Effector memory CD4-positive, alpha-beta T cell (primary cell): ENCODE data around the gene CD164L2.
A peak's percentile ranks its signal among the peaks of the same experiment; 100 is the strongest.

Experiments used
- DNase-seq, 3 donors: peaks; one replicate each; pipeline ENCODE4 v3.0.0-alpha.2; 2020
- H3K27ac ChIP-seq: 2 replicates; pipeline ENCODE4 v1.7.0; 2013; ENCODE audit warnings: mild to moderate bottlenecking, low read length, moderate library complexity; ENCODE audit not compliant: insufficient read depth, poor library complexity, severe bottlenecking
- H3K27me3 ChIP-seq: replicated peaks from 2 replicates; pipeline ENCODE4 v1.7.0; 2013; ENCODE audit warnings: mild to moderate bottlenecking, low read length; ENCODE audit not compliant: insufficient read depth, control insufficient read depth, poor library complexity, severe bottlenecking
- H3K36me3 ChIP-seq: 2 replicates; pipeline ENCODE4 v1.7.0; 2013; ENCODE audit warnings: mild to moderate bottlenecking, low read length, moderate library complexity; ENCODE audit not compliant: control insufficient read depth, insufficient read depth
- H3K4me1 ChIP-seq: 2 replicates; pipeline ENCODE4 v1.7.0; 2013; ENCODE audit warnings: low read length, mild to moderate bottlenecking; ENCODE audit not compliant: control insufficient read depth, insufficient read depth, poor library complexity, severe bottlenecking
- H3K4me3 ChIP-seq: 2 replicates; pipeline ENCODE4 v1.7.0; 2013; ENCODE audit warnings: low read length, low read depth, mild to moderate bottlenecking; ENCODE audit not compliant: insufficient read depth, poor library complexity, severe bottlenecking
- H3K9me3 ChIP-seq: 2 replicates; pipeline ENCODE4 v1.7.0; 2013; ENCODE audit warnings: mild to moderate bottlenecking, low read length, moderate library complexity; ENCODE audit not compliant: control insufficient read depth

Gene CD164L2

GRCh38 chr1:27357281-27358037, 25.7 kb downstream of the CD164L2 start:
- H3K4me1 ChIP-seq = peaks cover 35% of the 10 kb centered on the region
- peak overlapping the region; percentile 59 for H3K27ac ChIP-seq
- peaks cover 11% of the 10 kb centered on the region for H3K36me3 ChIP-seq
- H3K9me3 ChIP-seq = no peaks in the 10 kb centered on the region
- DNase-seq = peak; percentile 69 to 71 (median 70)
- H3K27me3 ChIP-seq = no peaks in the 10 kb centered on the region
- H3K4me3 ChIP-seq = peak overlapping the region; percentile 54

GRCh38 chr1:27356619-27357280, 26.4 kb downstream of the CD164L2 start:
- Histone ChIP-seq H3K36me3 (peaks cover 11% of the 10 kb centered on the region), H3K9me3 (no peaks in the 10 kb centered on the region), H3K27ac (peak overlapping the region; percentile 59), H3K27me3 (no peaks in the 10 kb centered on the region), H3K4me1 (peaks cover 35% of the 10 kb centered on the region), H3K4me3 (peak overlapping the region; percentile 54)
- peak; percentile 27 to 58 (median 29) for DNase-seq

GRCh38 chr1:27356277-27356618, 26.9 kb downstream of the CD164L2 start:
- no peaks in the 10 kb centered on the region for H3K9me3 ChIP-seq
- peaks cover 16% of the 10 kb centered on the region for H3K36me3 ChIP-seq
- peaks cover 35% of the 10 kb centered on the region for H3K4me1 ChIP-seq
- no peak for DNase-seq
- no peak overlapping the region for H3K4me3 ChIP-seq
- no peaks in the 10 kb centered on the region for H3K27me3 ChIP-seq
- peak overlapping the region; percentile 59 for H3K27ac ChIP-seq

- Histone ChIP-seq H3K9me3 (no peaks in the 10 kb centered on the region), H3K4me1 (peaks cover 35% of the 10 kb centered on the region), H3K27me3 (no peaks in the 10 kb centered on the region), H3K27ac (no peak overlapping the region), H3K4me3 (no peak overlapping the region), H3K36me3 (peaks cover 21% of the 10 kb centered on the region)
- no peak for DNase-seq
Observed at GRCh38 chr1:27355683-27356082, 27.4 kb downstream of the CD164L2 start.

GRCh38 chr1:27353629-27354028, 29.5 kb downstream of the CD164L2 start:
- no peak overlapping the region for H3K27ac ChIP-seq

GRCh38 chr1:27353166-27353565, 30.0 kb downstream of the CD164L2 start:
- peaks cover 24% of the 10 kb centered on the region for H3K4me1 ChIP-seq
- DNase-seq = no peak

More at GRCh38 chr1:27353629-27354028, 29.5 kb downstream of the CD164L2 start:
- no peaks in the 10 kb centered on the region for H3K27me3 ChIP-seq
- H3K4me3 ChIP-seq = no peak overlapping the region
- no peaks in the 10 kb centered on the region for H3K9me3 ChIP-seq
- peaks cover 24% of the 10 kb centered on the region for H3K4me1 ChIP-seq
- DNase-seq = no peak
- H3K36me3 ChIP-seq = peaks cover 36% of the 10 kb centered on the region

GRCh38 chr1:27351541-27352107, 31.5 kb downstream of the CD164L2 start:
- Histone ChIP-seq H3K4me3 (no peak overlapping the region), H3K27ac (no peak overlapping the region), H3K27me3 (no peaks in the 10 kb centered on the region), H3K36me3 (peaks cover 46% of the 10 kb centered on the region), H3K9me3 (no peaks in the 10 kb centered on the region), H3K4me1 (peaks cover 8% of the 10 kb centered on the region)
- DNase-seq = no peak

More at GRCh38 chr1:27353166-27353565, 30.0 kb downstream of the CD164L2 start:
- Histone ChIP-seq H3K9me3 (no peaks in the 10 kb centered on the region), H3K27ac (no peak overlapping the region), H3K4me3 (no peak overlapping the region), H3K27me3 (no peaks in the 10 kb centered on the region), H3K36me3 (peaks cover 36% of the 10 kb centered on the region)

GRCh38 chr1:27350663-27351540, 32.2 kb downstream of the CD164L2 start:
- Histone ChIP-seq H3K4me3 (no peak overlapping the region), H3K36me3 (peaks cover 52% of the 10 kb centered on the region), H3K27me3 (no peaks in the 10 kb centered on the region), H3K4me1 (peaks cover 1% of the 10 kb centered on the region), H3K27ac (no peak overlapping the region), H3K9me3 (no peaks in the 10 kb centered on the region)
- no peak for DNase-seq

- Histone ChIP-seq H3K4me3 (peak overlapping the region; percentile 12), H3K9me3 (no peaks in the 10 kb centered on the region), H3K4me1 (peaks cover 4% of the 10 kb centered on the region), H3K27me3 (no peaks in the 10 kb centered on the region), H3K36me3 (peaks cover 52% of the 10 kb centered on the region), H3K27ac (no peak overlapping the region)
- no peak for DNase-seq
Observed at GRCh38 chr1:27349784-27350662, 33.1 kb downstream of the CD164L2 start.
